Mammary epithelial cell (primary cell): ENCODE data around the gene CCL2.

ENCODE experiments used
- CTCF ChIP-seq, 2 donors: IDR thresholded peaks in 1 of 2; conservative IDR thresholded peaks in 1 of 2; 2 replicates each; pipeline ENCODE4 v1.5.1; 2011 to 2012; ENCODE audit warnings: inconsistent platforms in 2 of 2, low read length in 2 of 2, mild to moderate bottlenecking in 2 of 2, control low read depth in 1 of 2, low read depth in 1 of 2; ENCODE audit not compliant: insufficient read depth in 1 of 2; ENCODE audit errors: extremely low read depth in 1 of 2
- EZH2 ChIP-seq: IDR thresholded peaks from 2 replicates; pipeline ENCODE4 v1.6.1; 2012; ENCODE audit warnings: low read length, inconsistent platforms, borderline replicate concordance

- TF ChIP-seq CTCF (conservative IDR thresholded peaks at IDR 0.05 in 1 of 2, IDR thresholded peaks at IDR 0.05 in 1 of 2; ENCODE audit: extremely low read depth in 1 of 2, insufficient read depth in 1 of 2, low read depth in 1 of 2, low read length in 2 of 2) (no peak), EZH2 (no peak)
These were observed 756 bp downstream of the CCL2 start for GRCh38 chr17:34255841-34256240.
